ENCODE measurements around the gene MS4A3.

MS4A3 gene

DNA sequence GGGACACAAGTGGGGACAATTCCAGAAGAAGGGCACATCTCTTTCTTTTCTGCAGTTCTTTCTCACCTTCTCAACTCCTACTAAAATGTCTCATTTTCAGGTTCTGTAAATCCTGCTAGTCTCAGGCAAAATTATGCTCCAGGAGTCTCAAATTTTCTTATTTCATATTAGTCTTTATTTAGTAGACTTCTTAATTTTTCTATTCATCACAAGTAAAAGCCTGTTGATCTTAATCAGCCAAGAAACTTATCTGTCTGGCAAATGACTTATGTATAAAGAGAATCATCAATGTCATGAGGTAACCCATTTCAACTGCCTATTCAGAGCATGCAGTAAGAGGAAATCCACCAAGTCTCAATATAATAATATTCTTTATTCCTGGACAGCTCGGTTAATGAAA is 31.9 kb downstream of the MS4A3 start, which contains the start of gene MS4A2:
Gene MS4A2 (plus strand): TSS at position 301 of the 400 bp plus-strand sequence. CDS start 102 bp downstream, outside the sequence.
- TF ChIP-seq RAD21 (IDR thresholded peaks at IDR 0.05; ENCODE audit: low read depth), result no peak
- TF ChIP-seq, protein P1, sequence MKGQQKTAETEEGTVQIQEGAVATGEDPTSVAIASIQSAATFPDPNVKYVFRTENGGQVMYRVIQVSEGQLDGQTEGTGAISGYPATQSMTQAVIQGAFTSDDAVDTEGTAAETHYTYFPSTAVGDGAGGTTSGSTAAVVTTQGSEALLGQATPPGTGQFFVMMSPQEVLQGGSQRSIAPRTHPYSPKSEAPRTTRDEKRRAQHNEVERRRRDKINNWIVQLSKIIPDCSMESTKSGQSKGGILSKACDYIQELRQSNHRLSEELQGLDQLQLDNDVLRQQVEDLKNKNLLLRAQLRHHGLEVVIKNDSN (IDR thresholded peaks at IDR 0.05), result no peak
- TF ChIP-seq, protein P2, sequence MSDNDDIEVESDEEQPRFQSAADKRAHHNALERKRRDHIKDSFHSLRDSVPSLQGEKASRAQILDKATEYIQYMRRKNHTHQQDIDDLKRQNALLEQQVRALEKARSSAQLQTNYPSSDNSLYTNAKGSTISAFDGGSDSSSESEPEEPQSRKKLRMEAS (IDR thresholded peaks at IDR 0.05), result no peak
- no peak for TF ChIP-seq TEAD4 (IDR thresholded peaks at IDR 0.05)
- no peak for TF ChIP-seq EGR1 (IDR thresholded peaks at IDR 0.05)
- TF ChIP-seq CEBPB (IDR thresholded peaks at IDR 0.05), result no peak
- no peak for TF ChIP-seq NFIC (IDR thresholded peaks at IDR 0.05)
- TF ChIP-seq TCF12 (IDR thresholded peaks at IDR 0.05; ENCODE audit: low read depth), result no peak
- no peak for TF ChIP-seq YY1 (IDR thresholded peaks at IDR 0.05; ENCODE audit: low read depth)
- TF ChIP-seq EP300 (IDR thresholded peaks at IDR 0.05; ENCODE audit: borderline replicate concordance), result no peak
- TF ChIP-seq, protein P3, sequence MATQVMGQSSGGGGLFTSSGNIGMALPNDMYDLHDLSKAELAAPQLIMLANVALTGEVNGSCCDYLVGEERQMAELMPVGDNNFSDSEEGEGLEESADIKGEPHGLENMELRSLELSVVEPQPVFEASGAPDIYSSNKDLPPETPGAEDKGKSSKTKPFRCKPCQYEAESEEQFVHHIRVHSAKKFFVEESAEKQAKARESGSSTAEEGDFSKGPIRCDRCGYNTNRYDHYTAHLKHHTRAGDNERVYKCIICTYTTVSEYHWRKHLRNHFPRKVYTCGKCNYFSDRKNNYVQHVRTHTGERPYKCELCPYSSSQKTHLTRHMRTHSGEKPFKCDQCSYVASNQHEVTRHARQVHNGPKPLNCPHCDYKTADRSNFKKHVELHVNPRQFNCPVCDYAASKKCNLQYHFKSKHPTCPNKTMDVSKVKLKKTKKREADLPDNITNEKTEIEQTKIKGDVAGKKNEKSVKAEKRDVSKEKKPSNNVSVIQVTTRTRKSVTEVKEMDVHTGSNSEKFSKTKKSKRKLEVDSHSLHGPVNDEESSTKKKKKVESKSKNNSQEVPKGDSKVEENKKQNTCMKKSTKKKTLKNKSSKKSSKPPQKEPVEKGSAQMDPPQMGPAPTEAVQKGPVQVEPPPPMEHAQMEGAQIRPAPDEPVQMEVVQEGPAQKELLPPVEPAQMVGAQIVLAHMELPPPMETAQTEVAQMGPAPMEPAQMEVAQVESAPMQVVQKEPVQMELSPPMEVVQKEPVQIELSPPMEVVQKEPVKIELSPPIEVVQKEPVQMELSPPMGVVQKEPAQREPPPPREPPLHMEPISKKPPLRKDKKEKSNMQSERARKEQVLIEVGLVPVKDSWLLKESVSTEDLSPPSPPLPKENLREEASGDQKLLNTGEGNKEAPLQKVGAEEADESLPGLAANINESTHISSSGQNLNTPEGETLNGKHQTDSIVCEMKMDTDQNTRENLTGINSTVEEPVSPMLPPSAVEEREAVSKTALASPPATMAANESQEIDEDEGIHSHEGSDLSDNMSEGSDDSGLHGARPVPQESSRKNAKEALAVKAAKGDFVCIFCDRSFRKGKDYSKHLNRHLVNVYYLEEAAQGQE (IDR thresholded peaks at IDR 0.05; ENCODE audit: low read depth), result no peak
- TF ChIP-seq FOXM1 (IDR thresholded peaks at IDR 0.05; ENCODE audit: borderline replicate concordance, low read depth), result no peak
- no peak for TF ChIP-seq ZBTB7A (IDR thresholded peaks at IDR 0.05; ENCODE audit: low read depth)
- no peak for TF ChIP-seq TAF1 (IDR thresholded peaks at IDR 0.05; ENCODE audit: low read depth)
- no peak for TF ChIP-seq CREB1 (IDR thresholded peaks at IDR 0.05; ENCODE audit: low read depth)

DNA sequence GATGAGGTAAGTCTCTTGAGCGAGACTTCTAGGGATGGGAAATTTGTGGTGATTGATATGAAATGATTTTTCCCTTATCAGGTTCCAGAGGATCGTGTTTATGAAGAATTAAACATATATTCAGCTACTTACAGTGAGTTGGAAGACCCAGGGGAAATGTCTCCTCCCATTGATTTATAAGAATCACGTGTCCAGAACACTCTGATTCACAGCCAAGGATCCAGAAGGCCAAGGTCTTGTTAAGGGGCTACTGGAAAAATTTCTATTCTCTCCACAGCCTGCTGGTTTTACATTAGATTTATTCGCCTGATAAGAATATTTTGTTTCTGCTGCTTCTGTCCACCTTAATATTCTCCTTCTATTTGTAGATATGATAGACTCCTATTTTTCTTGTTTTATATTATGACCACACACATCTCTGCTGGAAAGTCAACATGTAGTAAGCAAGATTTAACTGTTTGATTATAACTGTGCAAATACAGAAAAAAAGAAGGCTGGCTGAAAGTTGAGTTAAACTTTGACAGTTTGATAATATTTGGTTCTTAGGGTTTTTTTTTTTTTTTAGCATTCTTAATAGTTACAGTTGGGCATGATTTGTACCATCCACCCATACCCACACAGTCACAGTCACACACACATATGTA is 39.1 kb downstream of the MS4A3 start:
- no peak for TF ChIP-seq ZBTB7A (IDR thresholded peaks at IDR 0.05; ENCODE audit: low read depth)
- no peak for TF ChIP-seq FOXM1 (IDR thresholded peaks at IDR 0.05; ENCODE audit: borderline replicate concordance, low read depth)
- no peak for TF ChIP-seq CEBPB (IDR thresholded peaks at IDR 0.05)
- no peak for TF ChIP-seq EP300 (IDR thresholded peaks at IDR 0.05; ENCODE audit: borderline replicate concordance)
- no peak for TF ChIP-seq TAF1 (IDR thresholded peaks at IDR 0.05; ENCODE audit: low read depth)

GRCh38 chr11:60097189-60097588 is 40.7 kb downstream of the MS4A3 start:
- TF ChIP-seq TCF12 (IDR thresholded peaks at IDR 0.05; ENCODE audit: low read depth) (no peak), EP300 (IDR thresholded peaks at IDR 0.05; ENCODE audit: borderline replicate concordance) (no peak), RAD21 (IDR thresholded peaks at IDR 0.05; ENCODE audit: low read depth) (no peak), NFIC (IDR thresholded peaks at IDR 0.05) (no peak), CREB1 (IDR thresholded peaks at IDR 0.05; ENCODE audit: low read depth) (no peak), YY1 (IDR thresholded peaks at IDR 0.05; ENCODE audit: low read depth) (no peak), FOXM1 (IDR thresholded peaks at IDR 0.05; ENCODE audit: borderline replicate concordance, low read depth) (no peak), ZBTB7A (IDR thresholded peaks at IDR 0.05; ENCODE audit: low read depth) (no peak), CEBPB (IDR thresholded peaks at IDR 0.05) (no peak), TEAD4 (IDR thresholded peaks at IDR 0.05) (no peak), TAF1 (IDR thresholded peaks at IDR 0.05; ENCODE audit: low read depth) (no peak), EGR1 (IDR thresholded peaks at IDR 0.05) (no peak)
- TF ChIP-seq, protein P2 (IDR thresholded peaks at IDR 0.05), result no peak
- TF ChIP-seq, protein P1 (IDR thresholded peaks at IDR 0.05), result no peak
- TF ChIP-seq, protein P3 (IDR thresholded peaks at IDR 0.05; ENCODE audit: low read depth), result no peak

- no peak for TF ChIP-seq TEAD4 (IDR thresholded peaks at IDR 0.05)
- TF ChIP-seq ZBTB7A (IDR thresholded peaks at IDR 0.05; ENCODE audit: low read depth), result no peak
- no peak for TF ChIP-seq EP300 (IDR thresholded peaks at IDR 0.05; ENCODE audit: borderline replicate concordance)
- TF ChIP-seq CREB1 (IDR thresholded peaks at IDR 0.05; ENCODE audit: low read depth), result no peak
- no peak for TF ChIP-seq RAD21 (IDR thresholded peaks at IDR 0.05; ENCODE audit: low read depth)
- no peak for TF ChIP-seq TCF12 (IDR thresholded peaks at IDR 0.05; ENCODE audit: low read depth)
- no peak for TF ChIP-seq EGR1 (IDR thresholded peaks at IDR 0.05)
- no peak for TF ChIP-seq TAF1 (IDR thresholded peaks at IDR 0.05; ENCODE audit: low read depth)
- TF ChIP-seq, protein P2 (IDR thresholded peaks at IDR 0.05), result no peak
- TF ChIP-seq, protein P3 (IDR thresholded peaks at IDR 0.05; ENCODE audit: low read depth), result no peak
- TF ChIP-seq CEBPB (IDR thresholded peaks at IDR 0.05), result no peak
- TF ChIP-seq, protein P1 (IDR thresholded peaks at IDR 0.05), result no peak
- no peak for TF ChIP-seq NFIC (IDR thresholded peaks at IDR 0.05)
- no peak for TF ChIP-seq YY1 (IDR thresholded peaks at IDR 0.05; ENCODE audit: low read depth)
Measured at GRCh38 chr11:60098508-60098907, 42.0 kb downstream of the MS4A3 start.
